Measurements from ENCODE around the gene ANKRD24. TPM values are rescaled to one million over a fixed set of nuclear protein-coding genes. Genes with fewer than 3 reads are reported as not detected.
"Not testable (repeated sequence)": the region's sequence is repeated elsewhere in the genome, so short reads cannot be mapped to it uniquely, and the experiment has no call there.

Gene ANKRD24
- polyA plus RNA-seq, 1 donor from 2014 or later, result 2.8 TPM

GRCh38 chr19:4217429-4218264 lies 35.2 kb downstream of the ANKRD24 start:
- H4K20me1 ChIP-seq (ENCODE audit: insufficient read depth), result no peaks in the 10 kb centered on the region
- no peak overlapping the region for H3K27ac ChIP-seq (ENCODE audit: low read length)
- H3K27me3 ChIP-seq (ENCODE audit: insufficient read depth, low read depth, low read length), result no peaks in the 10 kb centered on the region
- H3K79me2 ChIP-seq (replicated peaks; ENCODE audit: insufficient read depth, low read length), result no peaks in the 10 kb centered on the region
- H3K9me2 ChIP-seq (ENCODE audit: insufficient read depth, low read length), result no peaks in the 10 kb centered on the region
- H3K36me3 ChIP-seq (ENCODE audit: insufficient read depth, low read length), result no peaks in the 10 kb centered on the region
- H3K9me3 ChIP-seq (ENCODE audit: low read length), result no peaks in the 10 kb centered on the region
- no peak overlapping the region for H2AFZ ChIP-seq (ENCODE audit: low read depth, low read length)
- no peak overlapping the region for H3K4me2 ChIP-seq (ENCODE audit: low read length)
- H3F3A ChIP-seq (ENCODE audit: insufficient read depth, low read length, poor library complexity, severe bottlenecking), result no peaks in the 10 kb centered on the region
- TF ChIP-seq MXI1 (conservative IDR thresholded peaks at IDR 0.05; ENCODE audit: poor library complexity, severe bottlenecking), result no peak
- no peak for TF ChIP-seq EZH2 (IDR thresholded peaks at IDR 0.05; ENCODE audit: borderline replicate concordance, insufficient read depth, low read length, poor library complexity, severe bottlenecking)
- no peak for TF ChIP-seq SMC3 (conservative IDR thresholded peaks at IDR 0.05; ENCODE audit: poor library complexity)
- no peak for TF ChIP-seq TAF1 (IDR thresholded peaks at IDR 0.05; ENCODE audit: low read depth)
- TF ChIP-seq, protein P1, sequence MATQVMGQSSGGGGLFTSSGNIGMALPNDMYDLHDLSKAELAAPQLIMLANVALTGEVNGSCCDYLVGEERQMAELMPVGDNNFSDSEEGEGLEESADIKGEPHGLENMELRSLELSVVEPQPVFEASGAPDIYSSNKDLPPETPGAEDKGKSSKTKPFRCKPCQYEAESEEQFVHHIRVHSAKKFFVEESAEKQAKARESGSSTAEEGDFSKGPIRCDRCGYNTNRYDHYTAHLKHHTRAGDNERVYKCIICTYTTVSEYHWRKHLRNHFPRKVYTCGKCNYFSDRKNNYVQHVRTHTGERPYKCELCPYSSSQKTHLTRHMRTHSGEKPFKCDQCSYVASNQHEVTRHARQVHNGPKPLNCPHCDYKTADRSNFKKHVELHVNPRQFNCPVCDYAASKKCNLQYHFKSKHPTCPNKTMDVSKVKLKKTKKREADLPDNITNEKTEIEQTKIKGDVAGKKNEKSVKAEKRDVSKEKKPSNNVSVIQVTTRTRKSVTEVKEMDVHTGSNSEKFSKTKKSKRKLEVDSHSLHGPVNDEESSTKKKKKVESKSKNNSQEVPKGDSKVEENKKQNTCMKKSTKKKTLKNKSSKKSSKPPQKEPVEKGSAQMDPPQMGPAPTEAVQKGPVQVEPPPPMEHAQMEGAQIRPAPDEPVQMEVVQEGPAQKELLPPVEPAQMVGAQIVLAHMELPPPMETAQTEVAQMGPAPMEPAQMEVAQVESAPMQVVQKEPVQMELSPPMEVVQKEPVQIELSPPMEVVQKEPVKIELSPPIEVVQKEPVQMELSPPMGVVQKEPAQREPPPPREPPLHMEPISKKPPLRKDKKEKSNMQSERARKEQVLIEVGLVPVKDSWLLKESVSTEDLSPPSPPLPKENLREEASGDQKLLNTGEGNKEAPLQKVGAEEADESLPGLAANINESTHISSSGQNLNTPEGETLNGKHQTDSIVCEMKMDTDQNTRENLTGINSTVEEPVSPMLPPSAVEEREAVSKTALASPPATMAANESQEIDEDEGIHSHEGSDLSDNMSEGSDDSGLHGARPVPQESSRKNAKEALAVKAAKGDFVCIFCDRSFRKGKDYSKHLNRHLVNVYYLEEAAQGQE (IDR thresholded peaks at IDR 0.05; ENCODE audit: borderline replicate concordance), result no peak
- TF ChIP-seq POLR2AphosphoS5 (IDR thresholded peaks at IDR 0.05), result no peak
- no peak for TF ChIP-seq EP300 (conservative IDR thresholded peaks at IDR 0.05; ENCODE audit: poor library complexity, severe bottlenecking)
- no peak for TF ChIP-seq RAD21 (conservative IDR thresholded peaks at IDR 0.05)
- TF ChIP-seq, protein P2, sequence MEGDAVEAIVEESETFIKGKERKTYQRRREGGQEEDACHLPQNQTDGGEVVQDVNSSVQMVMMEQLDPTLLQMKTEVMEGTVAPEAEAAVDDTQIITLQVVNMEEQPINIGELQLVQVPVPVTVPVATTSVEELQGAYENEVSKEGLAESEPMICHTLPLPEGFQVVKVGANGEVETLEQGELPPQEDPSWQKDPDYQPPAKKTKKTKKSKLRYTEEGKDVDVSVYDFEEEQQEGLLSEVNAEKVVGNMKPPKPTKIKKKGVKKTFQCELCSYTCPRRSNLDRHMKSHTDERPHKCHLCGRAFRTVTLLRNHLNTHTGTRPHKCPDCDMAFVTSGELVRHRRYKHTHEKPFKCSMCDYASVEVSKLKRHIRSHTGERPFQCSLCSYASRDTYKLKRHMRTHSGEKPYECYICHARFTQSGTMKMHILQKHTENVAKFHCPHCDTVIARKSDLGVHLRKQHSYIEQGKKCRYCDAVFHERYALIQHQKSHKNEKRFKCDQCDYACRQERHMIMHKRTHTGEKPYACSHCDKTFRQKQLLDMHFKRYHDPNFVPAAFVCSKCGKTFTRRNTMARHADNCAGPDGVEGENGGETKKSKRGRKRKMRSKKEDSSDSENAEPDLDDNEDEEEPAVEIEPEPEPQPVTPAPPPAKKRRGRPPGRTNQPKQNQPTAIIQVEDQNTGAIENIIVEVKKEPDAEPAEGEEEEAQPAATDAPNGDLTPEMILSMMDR (IDR thresholded peaks at IDR 0.05; ENCODE audit: poor library complexity, severe bottlenecking), result no peak
- no peak overlapping the region for H3K4me3 ChIP-seq (ENCODE audit: low read length)
- no peak overlapping the region for H3K9ac ChIP-seq (ENCODE audit: low read length)

DNA sequence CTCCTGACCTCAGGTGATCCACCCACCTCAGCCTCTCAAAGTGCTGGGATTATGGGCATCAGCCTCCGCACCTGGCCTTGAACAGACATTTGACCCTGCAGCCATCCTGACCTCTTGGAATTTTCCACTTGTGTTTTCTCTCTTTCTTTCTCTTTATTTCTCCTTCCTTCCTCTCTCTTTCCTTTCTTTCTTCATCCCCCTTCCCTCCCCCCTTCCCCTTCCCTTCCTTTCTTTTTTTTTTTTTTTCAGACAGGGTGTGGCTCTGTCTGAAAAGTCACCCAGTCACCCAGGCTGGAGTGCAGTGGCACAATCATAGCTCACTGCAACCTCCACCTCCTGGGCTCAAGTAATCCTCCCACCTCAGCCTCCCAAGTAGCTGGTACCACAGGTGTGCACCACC lies 36.0 kb downstream of the ANKRD24 start:
- H3K9me3 ChIP-seq (ENCODE audit: low read length); H4K20me1 ChIP-seq (ENCODE audit: insufficient read depth); H3K27ac ChIP-seq (ENCODE audit: low read length); H3K4me2 ChIP-seq (ENCODE audit: low read length); H3F3A ChIP-seq (ENCODE audit: insufficient read depth, low read length, poor library complexity, severe bottlenecking); H3K36me3 ChIP-seq (ENCODE audit: insufficient read depth, low read length); H3K4me3 ChIP-seq (ENCODE audit: low read length); H2AFZ ChIP-seq (ENCODE audit: low read depth, low read length); H3K9me2 ChIP-seq (ENCODE audit: insufficient read depth, low read length); H3K79me2 ChIP-seq (replicated peaks; ENCODE audit: insufficient read depth, low read length); H3K27me3 ChIP-seq (ENCODE audit: insufficient read depth, low read depth, low read length); H3K9ac ChIP-seq (ENCODE audit: low read length): not testable (repeated sequence)
